SK-N-SH treated with all-trans-retinoic acid at 6 μM for 48 hours (cell line): ENCODE results near the gene KRT1.

Experiments used
- ATAC-seq: fragments of 200-7000 bp; cut with Tn5 transposase; 3 replicates; pipeline ENCODE4 v1.9.1; 2020; ENCODE audit warnings: mild to moderate bottlenecking, moderate library complexity
- ARNTL ChIP-seq: fragments of 450-650 bp; formaldehyde crosslinking; IDR thresholded peaks from 2 replicates; pipeline ENCODE4 v1.5.0; 2020; ENCODE audit warnings: low read depth, mild to moderate bottlenecking, moderate library complexity, borderline replicate concordance
- BACH2 ChIP-seq: fragments of 250-450 bp; sonication (Bioruptor Pico); IDR thresholded peaks from 2 replicates; pipeline ENCODE4 v1.9.0; 2021; ENCODE audit warnings: mild to moderate bottlenecking, borderline replicate concordance
- CSDC2 ChIP-seq: fragments of 250-450 bp; sonication (Bioruptor Pico); IDR thresholded peaks from 2 replicates; pipeline ENCODE4 v1.5.0; 2020; ENCODE audit warnings: mild to moderate bottlenecking, moderate library complexity
- CSRNP3 ChIP-seq: fragments of 250-450 bp; sonication (Bioruptor Pico); IDR thresholded peaks from 2 replicates; pipeline ENCODE4 v1.5.1; 2021; ENCODE audit warnings: mild to moderate bottlenecking, moderate library complexity
- ESRRG ChIP-seq: fragments of 250-450 bp; sonication (Bioruptor Pico); IDR thresholded peaks from 2 replicates; pipeline ENCODE4 v1.6.1; 2021; ENCODE audit warnings: mild to moderate bottlenecking
- GLIS3 ChIP-seq: fragments of 250-450 bp; sonication (Bioruptor Pico); IDR thresholded peaks from 2 replicates; pipeline ENCODE4 v1.5.0; 2020; ENCODE audit warnings: mild to moderate bottlenecking, moderate library complexity
- ISL1 ChIP-seq: fragments of 250-450 bp; sonication (Bioruptor Pico); IDR thresholded peaks from 2 replicates; pipeline ENCODE4 v2.1.2; 2022; ENCODE audit warnings: mild to moderate bottlenecking, moderate library complexity
- PATZ1 ChIP-seq: fragments of 250-450 bp; sonication (Bioruptor Pico); IDR thresholded peaks from 2 replicates; pipeline ENCODE4 v1.8.0; 2020; ENCODE audit warnings: mild to moderate bottlenecking, moderate library complexity, borderline replicate concordance
- PPARA ChIP-seq: fragments of 250-450 bp; sonication (Bioruptor Pico); IDR thresholded peaks from 2 replicates; pipeline ENCODE4 v1.5.0; 2020; ENCODE audit warnings: mild to moderate bottlenecking, borderline replicate concordance
- RARB ChIP-seq: fragments of 250-450 bp; sonication (Bioruptor Pico); IDR thresholded peaks from 2 replicates; pipeline ENCODE4 v1.8.0; 2021; ENCODE audit warnings: mild to moderate bottlenecking, moderate library complexity
- SNAI2 ChIP-seq: fragments of 250-450 bp; sonication (Bioruptor Pico); IDR thresholded peaks from 2 replicates; pipeline ENCODE4 v1.5.0; 2020; ENCODE audit warnings: mild to moderate bottlenecking, moderate library complexity
- TCF4 ChIP-seq: fragments of 250-450 bp; sonication (Bioruptor Pico); IDR thresholded peaks from 2 replicates; pipeline ENCODE4 v1.8.0; 2021; ENCODE audit warnings: mild to moderate bottlenecking, moderate library complexity, borderline replicate concordance
- TOX ChIP-seq: fragments of 250-450 bp; sonication (Bioruptor Pico); IDR thresholded peaks from 2 replicates; pipeline ENCODE4 v1.8.0; 2021; ENCODE audit warnings: mild to moderate bottlenecking, moderate library complexity, borderline replicate concordance
- ZC3H10 ChIP-seq: fragments of 250-450 bp; sonication (Bioruptor Pico); IDR thresholded peaks from 2 replicates; pipeline ENCODE4 v1.5.1; 2021; ENCODE audit warnings: mild to moderate bottlenecking, moderate library complexity
- ZFP3 ChIP-seq: fragments of 250-450 bp; sonication (Bioruptor Pico); IDR thresholded peaks from 2 replicates; pipeline ENCODE4 v1.5.0; 2020; ENCODE audit warnings: mild to moderate bottlenecking, moderate library complexity
- ZFP30 ChIP-seq: fragments of 450-650 bp; formaldehyde crosslinking; IDR thresholded peaks from 2 replicates; pipeline ENCODE4 v1.5.0; 2022; ENCODE audit warnings: mild to moderate bottlenecking, moderate library complexity
- ZNF565 ChIP-seq: fragments of 450-650 bp; formaldehyde crosslinking; conservative IDR thresholded peaks from 2 replicates; pipeline ENCODE4 v1.5.0; 2020; ENCODE audit warnings: low read depth, mild to moderate bottlenecking, moderate library complexity
- ZNF70 ChIP-seq: fragments of 450-650 bp; formaldehyde crosslinking; IDR thresholded peaks from 2 replicates; pipeline ENCODE4 v1.5.0; 2020; ENCODE audit warnings: mild to moderate bottlenecking, moderate library complexity
- ZNF8 ChIP-seq: fragments of 450-650 bp; formaldehyde crosslinking; IDR thresholded peaks from 2 replicates; pipeline ENCODE4 v1.5.0; 2020; ENCODE audit warnings: mild to moderate bottlenecking, moderate library complexity
- TF ChIP-seq, protein P1 (sequence below): fragments of 250-450 bp; sonication (Bioruptor Pico); IDR thresholded peaks from 2 replicates; pipeline ENCODE4 v1.5.1; 2020; ENCODE audit warnings: low read depth, mild to moderate bottlenecking, moderate library complexity
- TF ChIP-seq, protein P2 (sequence below): fragments of 250-450 bp; sonication (Bioruptor Pico); IDR thresholded peaks from 2 replicates; pipeline ENCODE4 v1.5.0; 2020; ENCODE audit warnings: mild to moderate bottlenecking, moderate library complexity

The KRT1 gene

GRCh38 chr12:52698651-52699340, 18.6 kb upstream of the KRT1 start:
- no peak for ATAC-seq
- TF ChIP-seq PPARA = no peak
- no peak for TF ChIP-seq ZNF565 (CRISPR knock-in tag)
- TF ChIP-seq ZC3H10 (CRISPR knock-in tag) = no peak
- no peak for TF ChIP-seq TOX (CRISPR knock-in tag)
- TF ChIP-seq ISL1 = no peak
- no peak for TF ChIP-seq ZFP30
- TF ChIP-seq CSRNP3 (CRISPR knock-in tag) = no peak
- TF ChIP-seq GLIS3 (CRISPR knock-in tag) = no peak
- TF ChIP-seq SNAI2 (CRISPR knock-in tag) = no peak
- TF ChIP-seq CSDC2 = no peak
- TF ChIP-seq ESRRG (CRISPR knock-in tag) = no peak
- no peak for TF ChIP-seq ZNF70
- TF ChIP-seq, protein P1, sequence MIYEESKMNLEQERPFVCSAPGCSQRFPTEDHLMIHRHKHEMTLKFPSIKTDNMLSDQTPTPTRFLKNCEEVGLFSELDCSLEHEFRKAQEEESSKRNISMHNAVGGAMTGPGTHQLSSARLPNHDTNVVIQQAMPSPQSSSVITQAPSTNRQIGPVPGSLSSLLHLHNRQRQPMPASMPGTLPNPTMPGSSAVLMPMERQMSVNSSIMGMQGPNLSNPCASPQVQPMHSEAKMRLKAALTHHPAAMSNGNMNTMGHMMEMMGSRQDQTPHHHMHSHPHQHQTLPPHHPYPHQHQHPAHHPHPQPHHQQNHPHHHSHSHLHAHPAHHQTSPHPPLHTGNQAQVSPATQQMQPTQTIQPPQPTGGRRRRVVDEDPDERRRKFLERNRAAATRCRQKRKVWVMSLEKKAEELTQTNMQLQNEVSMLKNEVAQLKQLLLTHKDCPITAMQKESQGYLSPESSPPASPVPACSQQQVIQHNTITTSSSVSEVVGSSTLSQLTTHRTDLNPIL (CRISPR knock-in tag) = no peak
- TF ChIP-seq, protein P2, sequence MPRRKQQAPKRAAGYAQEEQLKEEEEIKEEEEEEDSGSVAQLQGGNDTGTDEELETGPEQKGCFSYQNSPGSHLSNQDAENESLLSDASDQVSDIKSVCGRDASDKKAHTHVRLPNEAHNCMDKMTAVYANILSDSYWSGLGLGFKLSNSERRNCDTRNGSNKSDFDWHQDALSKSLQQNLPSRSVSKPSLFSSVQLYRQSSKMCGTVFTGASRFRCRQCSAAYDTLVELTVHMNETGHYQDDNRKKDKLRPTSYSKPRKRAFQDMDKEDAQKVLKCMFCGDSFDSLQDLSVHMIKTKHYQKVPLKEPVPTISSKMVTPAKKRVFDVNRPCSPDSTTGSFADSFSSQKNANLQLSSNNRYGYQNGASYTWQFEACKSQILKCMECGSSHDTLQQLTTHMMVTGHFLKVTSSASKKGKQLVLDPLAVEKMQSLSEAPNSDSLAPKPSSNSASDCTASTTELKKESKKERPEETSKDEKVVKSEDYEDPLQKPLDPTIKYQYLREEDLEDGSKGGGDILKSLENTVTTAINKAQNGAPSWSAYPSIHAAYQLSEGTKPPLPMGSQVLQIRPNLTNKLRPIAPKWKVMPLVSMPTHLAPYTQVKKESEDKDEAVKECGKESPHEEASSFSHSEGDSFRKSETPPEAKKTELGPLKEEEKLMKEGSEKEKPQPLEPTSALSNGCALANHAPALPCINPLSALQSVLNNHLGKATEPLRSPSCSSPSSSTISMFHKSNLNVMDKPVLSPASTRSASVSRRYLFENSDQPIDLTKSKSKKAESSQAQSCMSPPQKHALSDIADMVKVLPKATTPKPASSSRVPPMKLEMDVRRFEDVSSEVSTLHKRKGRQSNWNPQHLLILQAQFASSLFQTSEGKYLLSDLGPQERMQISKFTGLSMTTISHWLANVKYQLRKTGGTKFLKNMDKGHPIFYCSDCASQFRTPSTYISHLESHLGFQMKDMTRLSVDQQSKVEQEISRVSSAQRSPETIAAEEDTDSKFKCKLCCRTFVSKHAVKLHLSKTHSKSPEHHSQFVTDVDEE (CRISPR knock-in tag) = no peak
- TF ChIP-seq, all 23 proteins: peak for 0

- ATAC-seq = no peak
- TF ChIP-seq, protein P2 (CRISPR knock-in tag) = no peak
- TF ChIP-seq CSDC2 (no peak), PPARA (no peak), ZFP3 (CRISPR knock-in tag) (no peak), TCF4 (no peak), RARB (CRISPR knock-in tag) (no peak), ZC3H10 (CRISPR knock-in tag) (no peak)
- TF ChIP-seq, all 23 proteins: peak for 0
Observed at GRCh38 chr12:52697058-52697582, 16.9 kb upstream of the KRT1 start.

DNA sequence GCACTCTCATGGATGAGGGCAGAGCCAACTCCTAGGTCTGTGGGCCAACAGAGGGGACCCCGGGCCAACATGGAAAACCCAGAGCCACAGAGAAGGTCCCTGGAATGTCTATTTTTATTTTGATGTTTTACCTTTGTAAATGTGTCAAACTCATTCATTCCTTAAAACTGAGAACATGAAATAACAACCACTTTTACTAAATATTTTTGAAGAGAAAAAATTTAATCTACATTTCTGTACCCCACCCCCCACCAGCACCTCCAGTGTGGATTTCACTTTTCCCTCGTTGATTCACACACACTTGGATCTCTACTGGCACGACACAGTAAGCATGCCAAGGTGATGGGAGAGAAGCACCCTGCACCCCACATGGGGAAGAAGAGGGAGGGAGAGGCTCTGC, 16.4 kb upstream of the KRT1 start:
- ATAC-seq = no peak
- TF ChIP-seq TCF4 (no peak), BACH2 (no peak), CSRNP3 (CRISPR knock-in tag) (no peak), ZC3H10 (CRISPR knock-in tag) (no peak), ESRRG (CRISPR knock-in tag) (no peak), RARB (CRISPR knock-in tag) (no peak), PATZ1 (no peak), ARNTL (CRISPR knock-in tag) (no peak), ZNF8 (CRISPR knock-in tag) (no peak)
- TF ChIP-seq, protein P2 (CRISPR knock-in tag) = no peak
- TF ChIP-seq, protein P1 (CRISPR knock-in tag) = no peak
